Skin epidermis (tissue), 12 donors: ENCODE data around the gene ZSWIM8.

Experiments used
- H3K27ac ChIP-seq, 21 experiments: fragments of 200-600 bp; sonication (generic) in 11 of 21; one replicate each; pipeline ENCODE4 v1.5.0; 2020; ENCODE audit warnings: mild to moderate bottlenecking in 3 of 21, inconsistent platforms in 2 of 21, moderate library complexity in 2 of 21
- H3K4me3 ChIP-seq, 7 experiments: fragments of 200-600 bp; sonication (generic) in 2 of 7; one replicate each; pipeline ENCODE4 v1.5.0; 2020; ENCODE audit warnings: inconsistent platforms in 2 of 7, mild to moderate bottlenecking in 2 of 7, moderate library complexity in 1 of 7

ZSWIM8 gene

GRCh38 chr10:73772281-73773151, 12.9 kb upstream of the ZSWIM8 start:
- Histone ChIP-seq H3K27ac (peak overlapping the region; percentile 83 to 100 (median 96)), H3K4me3 (peak overlapping the region; percentile 63 to 93 (median 77))

- H3K4me3 ChIP-seq: peak overlapping the region; percentile 63 to 93 (median 77)
- H3K27ac ChIP-seq: peak overlapping the region; percentile 83 to 100 (median 96)
These were observed 12.1 kb upstream of the ZSWIM8 start for GRCh38 chr10:73773152-73773879.

- peak overlapping the region in 2 of 21 experiments; percentile 52 to 63 for H3K27ac ChIP-seq
- peak overlapping the region in 5 of 7 experiments; percentile 67 to 93 (median 78) for H3K4me3 ChIP-seq
These were observed 10.8 kb upstream of the ZSWIM8 start for GRCh38 chr10:73774637-73775036.

- Histone ChIP-seq H3K27ac (no peak overlapping the region), H3K4me3 (no peak overlapping the region)
These were observed 6.4 kb upstream of the ZSWIM8 start for GRCh38 chr10:73779018-73779417.

- peak overlapping the region in 1 of 21 experiments; percentile 16 for H3K27ac ChIP-seq
These were observed 5.7 kb upstream of the ZSWIM8 start for GRCh38 chr10:73779539-73780197.

GRCh38 chr10:73780301-73780700, 5.1 kb upstream of the ZSWIM8 start:
- peak overlapping the region in 3 of 21 experiments; percentile 16 to 96 (median 92) for H3K27ac ChIP-seq
- H3K4me3 ChIP-seq: peak overlapping the region in 1 of 7 experiments; percentile 78

More at GRCh38 chr10:73779539-73780197, 5.7 kb upstream of the ZSWIM8 start:
- H3K4me3 ChIP-seq: no peak overlapping the region

- peak overlapping the region in 20 of 21 experiments; percentile 72 to 98 (median 92) for H3K27ac ChIP-seq
- H3K4me3 ChIP-seq: peak overlapping the region; percentile 65 to 88 (median 74)
These were observed 4.4 kb upstream of the ZSWIM8 start for GRCh38 chr10:73780966-73781365.

GRCh38 chr10:73781548-73781878, 3.9 kb upstream of the ZSWIM8 start:
- H3K27ac ChIP-seq: peak overlapping the region in 20 of 21 experiments; percentile 72 to 98 (median 92)

GRCh38 chr10:73781879-73782748, 3.3 kb upstream of the ZSWIM8 start, which contains the start of gene CHCHD1:
CHCHD1 (plus strand) TSS chr10:73782048; CDS start chr10:73782076, 28 bp downstream.
- H3K4me3 ChIP-seq: peak within 1 kb of the TSS; percentile 65 to 88 (median 74)
- peak within 1 kb of the TSS; percentile 72 to 98 (median 92) for H3K27ac ChIP-seq

More at GRCh38 chr10:73781548-73781878, 3.9 kb upstream of the ZSWIM8 start:
- H3K4me3 ChIP-seq: peak overlapping the region; percentile 65 to 88 (median 74)

- Histone ChIP-seq H3K4me3 (peak overlapping the region; percentile 65 to 88 (median 74)), H3K27ac (peak overlapping the region in 16 of 21 experiments; percentile 72 to 98 (median 92))
These were observed 2.7 kb upstream of the ZSWIM8 start for GRCh38 chr10:73782749-73783085.

GRCh38 chr10:73785721-73786511, 510 bp downstream of the ZSWIM8 start:
- peak overlapping the region; percentile 86 to 98 (median 92) for H3K27ac ChIP-seq
- H3K4me3 ChIP-seq: peak overlapping the region; percentile 70 to 99 (median 89)

GRCh38 chr10:73786512-73786885, 1.1 kb downstream of the ZSWIM8 start:
- H3K4me3 ChIP-seq: peak overlapping the region; percentile 70 to 99 (median 89)

GRCh38 chr10:73787031-73787800, 1.8 kb downstream of the ZSWIM8 start:
- Histone ChIP-seq H3K4me3 (peak overlapping the region in 4 of 7 experiments; percentile 70 to 99 (median 88)), H3K27ac (peak overlapping the region in 4 of 21 experiments; percentile 89 to 97 (median 92))

More at GRCh38 chr10:73786512-73786885, 1.1 kb downstream of the ZSWIM8 start:
- H3K27ac ChIP-seq: peak overlapping the region in 18 of 21 experiments; percentile 86 to 98 (median 92)

- no peak overlapping the region for H3K4me3 ChIP-seq
- no peak overlapping the region for H3K27ac ChIP-seq
These were observed 3.7 kb downstream of the ZSWIM8 start for GRCh38 chr10:73788864-73789658.

GRCh38 chr10:73789659-73790055, 4.3 kb downstream of the ZSWIM8 start:
- no peak overlapping the region for H3K4me3 ChIP-seq

GRCh38 chr10:73790886-73791625, 5.7 kb downstream of the ZSWIM8 start:
- no peak overlapping the region for H3K27ac ChIP-seq
- no peak overlapping the region for H3K4me3 ChIP-seq

More at GRCh38 chr10:73789659-73790055, 4.3 kb downstream of the ZSWIM8 start:
- no peak overlapping the region for H3K27ac ChIP-seq
